WTC11 (cell line): Measurements from ENCODE around the gene INTS6L.

Experiments
- AFF4 ChIP-seq: sonication (generic); formaldehyde crosslinking; IDR thresholded peaks from 2 replicates; pipeline ENCODE4 v1.8.1; 2023; ENCODE audit warnings: mild to moderate bottlenecking, missing genetic modification reagents, borderline replicate concordance
- CREM ChIP-seq: sonication (generic); formaldehyde crosslinking; IDR thresholded peaks from 2 replicates; pipeline ENCODE4 v1.8.1; 2022; ENCODE audit warnings: mild to moderate bottlenecking, missing genetic modification reagents, moderate library complexity
- CTCF ChIP-seq: fragments of 200-600 bp; IDR thresholded peaks from 2 replicates; pipeline ENCODE4 v1.8.0; 2022; ENCODE audit warnings: antibody characterized with exemption
- E2F4 ChIP-seq: sonication (generic); formaldehyde crosslinking; IDR thresholded peaks from 2 replicates; pipeline ENCODE4 v1.8.1; 2022; ENCODE audit warnings: low read depth, mild to moderate bottlenecking, moderate library complexity, missing genetic modification reagents, borderline replicate concordance
- FOXK1 ChIP-seq: sonication (generic); formaldehyde crosslinking; IDR thresholded peaks from 2 replicates; pipeline ENCODE4 v1.8.0; 2022; ENCODE audit warnings: mild to moderate bottlenecking, moderate library complexity, missing genetic modification reagents
- TEAD4 ChIP-seq: sonication (generic); formaldehyde crosslinking; IDR thresholded peaks from 2 replicates; pipeline ENCODE4 v1.8.0; 2022; ENCODE audit warnings: mild to moderate bottlenecking, missing genetic modification reagents

- TF ChIP-seq FOXK1 (no peak), CTCF (no peak), E2F4 (CRISPR knock-in tag) (no peak), CREM (CRISPR knock-in tag) (no peak), AFF4 (CRISPR knock-in tag) (no peak), TEAD4 (CRISPR knock-in tag) (no peak)
Observed at GRCh38 chrX:135509885-135510284, 10.6 kb upstream of the INTS6L start.
